OCI-LY1 (cell line): ENCODE measurements around the gene NT5M.

Experiments
- H2AFZ ChIP-seq: fragments of 200-600 bp; sonication (generic), shearing (Covaris generic); 2 replicates; pipeline ENCODE4 v1.6.0; 2014; ENCODE audit warnings: antibody characterized with exemption, mild to moderate bottlenecking, low read length
- H3F3A ChIP-seq: fragments of 200-600 bp; sonication (generic), shearing (Covaris generic); 2 replicates; pipeline ENCODE4 v1.6.0; 2014; ENCODE audit warnings: mild to moderate bottlenecking, antibody characterized with exemption, low read length, moderate library complexity; ENCODE audit not compliant: insufficient read depth
- H3K27ac ChIP-seq: fragments of 200-600 bp; sonication (generic); 2 replicates; pipeline ENCODE4 v1.5.1; 2014; ENCODE audit warnings: low read length, mixed run types, mild to moderate bottlenecking, low read depth; ENCODE audit not compliant: poor library complexity, severe bottlenecking
- H3K27me3 ChIP-seq: fragments of 200-600 bp; sonication (generic); 2 replicates; pipeline ENCODE4 v1.6.0; 2014; ENCODE audit warnings: antibody characterized with exemption, mild to moderate bottlenecking, low read length, moderate library complexity; ENCODE audit not compliant: insufficient read depth
- H3K36me3 ChIP-seq: fragments of 200-600 bp; sonication (generic); 2 replicates; pipeline ENCODE4 v1.6.1; 2014; ENCODE audit warnings: mild to moderate bottlenecking, antibody characterized with exemption, low read length, moderate library complexity, mixed read lengths; ENCODE audit not compliant: insufficient read depth
- H3K4me1 ChIP-seq: fragments of 200-600 bp; sonication (generic); 2 replicates; pipeline ENCODE4 v1.5.1; 2014; ENCODE audit warnings: mild to moderate bottlenecking, low read length, moderate library complexity; ENCODE audit not compliant: insufficient read depth, severe bottlenecking
- H3K4me2 ChIP-seq: fragments of 200-600 bp; sonication (generic), shearing (Covaris generic); 2 replicates; pipeline ENCODE4 v1.6.1; 2014; ENCODE audit warnings: low read length
- H3K4me3 ChIP-seq: fragments of 200-600 bp; sonication (generic); 2 replicates; pipeline ENCODE4 v1.5.1; 2014; ENCODE audit warnings: low read length, low read depth, mild to moderate bottlenecking, mixed read lengths; ENCODE audit not compliant: poor library complexity, severe bottlenecking
- H3K79me2 ChIP-seq: fragments of 200-600 bp; shearing (Covaris generic); 2 replicates; pipeline ENCODE4 v1.6.1; 2016; ENCODE audit warnings: mixed run types, low read length, mixed read lengths; ENCODE audit not compliant: insufficient read depth
- H3K9ac ChIP-seq: fragments of 200-600 bp; sonication (generic), shearing (Covaris generic); 2 replicates; pipeline ENCODE4 v1.6.1; 2014; ENCODE audit warnings: mild to moderate bottlenecking, low read length, mixed read lengths
- H3K9me2 ChIP-seq: fragments of 200-600 bp; sonication (generic), shearing (Covaris generic); 2 replicates; pipeline ENCODE4 v1.6.1; 2014; ENCODE audit warnings: low read depth, mild to moderate bottlenecking, low read length, mixed read lengths
- H3K9me3 ChIP-seq: fragments of 200-600 bp; shearing (Covaris generic); 2 replicates; pipeline ENCODE4 v1.6.1; 2014; ENCODE audit warnings: low read length, mixed read lengths
- H4K20me1 ChIP-seq: fragments of 200-600 bp; sonication (generic), shearing (Covaris generic); 2 replicates; pipeline ENCODE4 v1.6.0; 2016; ENCODE audit warnings: mild to moderate bottlenecking, low read length; ENCODE audit not compliant: insufficient read depth
- EZH2 ChIP-seq: fragments of 200-600 bp; sonication (generic), shearing (Covaris generic); IDR thresholded peaks from 2 replicates; pipeline ENCODE4 v1.8.0; 2017; ENCODE audit warnings: borderline replicate concordance, mixed run types, mild to moderate bottlenecking, antibody characterized with exemption, low read length, moderate library complexity, mixed read lengths
- TF ChIP-seq, protein P1 (sequence below): fragments of 200-600 bp; sonication (generic), shearing (Covaris generic); IDR thresholded peaks from 2 replicates; pipeline ENCODE4 v1.5.1; 2017; ENCODE audit warnings: mild to moderate bottlenecking, antibody characterized with exemption, low read length, moderate library complexity, mixed read lengths

Gene NT5M

DNA sequence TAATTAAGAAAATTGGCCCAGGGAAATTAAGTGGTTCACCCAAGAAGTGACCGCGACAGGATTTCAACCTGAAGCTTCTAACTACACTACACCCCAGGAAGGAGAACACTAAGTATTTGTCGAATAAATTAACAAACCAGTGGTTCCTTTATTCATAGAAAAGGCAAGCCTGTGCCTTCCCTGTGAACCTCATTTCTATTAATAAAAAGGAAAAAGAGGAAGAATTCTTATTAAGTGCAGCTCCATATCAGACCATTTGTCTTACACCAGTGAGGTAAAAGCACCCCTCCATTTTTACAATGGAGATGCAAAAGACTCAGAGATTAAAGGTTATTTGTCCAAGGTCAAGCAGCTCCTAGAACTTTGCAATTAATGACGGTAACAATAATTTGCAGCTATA is 23.9 kb upstream of the NT5M start:
- peaks cover 43% of the 10 kb centered on the region for H3K4me1 ChIP-seq
- H3K9me2 ChIP-seq, result no peaks in the 10 kb centered on the region
- peak overlapping the region; percentile 100 for H3K4me2 ChIP-seq
- H2AFZ ChIP-seq, result no peak overlapping the region
- no peaks in the 10 kb centered on the region; the same call in 1 of the 2 replicates for H4K20me1 ChIP-seq
- no peaks in the 10 kb centered on the region for H3K27me3 ChIP-seq
- peak overlapping the region; percentile 94 for H3K9ac ChIP-seq
- H3K36me3 ChIP-seq, result peaks cover 45% of the 10 kb centered on the region
- peak overlapping the region; percentile 25 for H3K27ac ChIP-seq
- TF ChIP-seq, protein P1, sequence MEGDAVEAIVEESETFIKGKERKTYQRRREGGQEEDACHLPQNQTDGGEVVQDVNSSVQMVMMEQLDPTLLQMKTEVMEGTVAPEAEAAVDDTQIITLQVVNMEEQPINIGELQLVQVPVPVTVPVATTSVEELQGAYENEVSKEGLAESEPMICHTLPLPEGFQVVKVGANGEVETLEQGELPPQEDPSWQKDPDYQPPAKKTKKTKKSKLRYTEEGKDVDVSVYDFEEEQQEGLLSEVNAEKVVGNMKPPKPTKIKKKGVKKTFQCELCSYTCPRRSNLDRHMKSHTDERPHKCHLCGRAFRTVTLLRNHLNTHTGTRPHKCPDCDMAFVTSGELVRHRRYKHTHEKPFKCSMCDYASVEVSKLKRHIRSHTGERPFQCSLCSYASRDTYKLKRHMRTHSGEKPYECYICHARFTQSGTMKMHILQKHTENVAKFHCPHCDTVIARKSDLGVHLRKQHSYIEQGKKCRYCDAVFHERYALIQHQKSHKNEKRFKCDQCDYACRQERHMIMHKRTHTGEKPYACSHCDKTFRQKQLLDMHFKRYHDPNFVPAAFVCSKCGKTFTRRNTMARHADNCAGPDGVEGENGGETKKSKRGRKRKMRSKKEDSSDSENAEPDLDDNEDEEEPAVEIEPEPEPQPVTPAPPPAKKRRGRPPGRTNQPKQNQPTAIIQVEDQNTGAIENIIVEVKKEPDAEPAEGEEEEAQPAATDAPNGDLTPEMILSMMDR, result no peak
- TF ChIP-seq EZH2, result no peak
- H3K9me3 ChIP-seq, result no peaks in the 10 kb centered on the region
- H3K4me3 ChIP-seq, result peak overlapping the region; percentile 86
- H3F3A ChIP-seq, result peaks cover 5% of the 10 kb centered on the region; the same call in 1 of the 2 replicates
- H3K79me2 ChIP-seq, result peaks cover 55% of the 10 kb centered on the region

DNA sequence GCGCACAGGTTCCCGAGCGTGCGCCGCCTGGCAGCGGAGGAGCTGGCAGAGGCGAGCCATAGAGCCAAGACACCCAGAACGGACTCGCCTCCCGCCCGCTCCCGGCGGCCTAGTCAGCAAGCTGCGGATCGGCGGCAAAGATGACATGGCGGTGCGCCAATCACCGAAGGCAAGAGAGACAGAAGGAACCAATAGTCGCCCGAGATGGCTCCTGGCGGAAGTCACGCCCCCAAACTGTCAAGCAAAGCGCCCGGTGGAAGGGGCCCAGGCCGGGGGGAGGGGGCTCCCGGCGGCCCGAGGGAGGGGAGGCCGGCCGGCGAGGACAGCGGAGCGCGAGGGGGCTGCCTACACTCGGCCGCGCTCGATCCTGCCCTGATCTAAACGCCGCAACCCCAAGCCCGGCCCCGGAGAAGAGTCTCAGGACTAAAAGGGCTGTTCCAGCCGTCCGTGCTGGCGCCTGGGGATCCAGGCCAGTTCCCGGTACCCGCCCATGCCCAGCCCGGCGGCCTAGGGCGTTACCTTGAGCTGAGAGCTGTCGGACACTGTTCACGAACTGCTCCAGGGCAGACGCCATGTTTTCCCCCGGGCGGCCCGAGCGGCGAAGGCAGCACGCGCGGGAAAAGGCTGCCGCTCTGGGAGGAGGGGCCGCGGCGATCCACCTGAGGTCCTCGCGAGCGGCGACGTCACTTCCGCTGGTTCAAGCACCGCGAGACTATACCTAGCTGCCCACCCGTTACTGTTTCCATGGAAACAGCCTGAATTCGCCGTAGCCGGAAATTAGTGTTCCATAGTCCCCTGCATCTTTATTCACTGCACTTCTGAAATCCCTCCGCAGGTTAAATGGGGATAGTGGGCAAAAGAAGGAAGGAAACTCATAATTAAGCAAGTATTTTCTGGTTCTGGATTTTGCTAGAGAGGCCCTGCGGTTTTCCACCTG is 22.3 kb upstream of the NT5M start, which contains the start of gene COPS3:
Gene COPS3, minus strand, starts transcription at position 634 of the 937 bp plus-strand sequence. Its CDS starts 60 bp downstream, at position 574.
- peaks cover 47% of the 10 kb centered on the region for H3K79me2 ChIP-seq
- H3K4me1 ChIP-seq, result peaks cover 51% of the 10 kb centered on the region
- peak within 1 kb of the TSS; percentile 100 for H3K4me2 ChIP-seq
- peak within 1 kb of the TSS; percentile 88 for H3K27ac ChIP-seq
- H3K9me3 ChIP-seq, result no peaks in the 10 kb centered on the region
- no peaks in the 10 kb centered on the region for H3K9me2 ChIP-seq
- peaks cover 34% of the 10 kb centered on the region for H3K36me3 ChIP-seq
- peaks cover 5% of the 10 kb centered on the region; the same call in 1 of the 2 replicates for H3F3A ChIP-seq
- no peaks in the 10 kb centered on the region; the same call in 1 of the 2 replicates for H4K20me1 ChIP-seq
- TF ChIP-seq, protein P1, result no peak
- no peak for TF ChIP-seq EZH2
- 0 out of 2 replicates have a peak within 1 kb of the TSS, but pooled peaks have one; percentile 81 for H2AFZ ChIP-seq
- peak within 1 kb of the TSS; percentile 94 for H3K9ac ChIP-seq
- peak within 1 kb of the TSS; percentile 86 for H3K4me3 ChIP-seq
- H3K27me3 ChIP-seq, result no peaks in the 10 kb centered on the region

DNA sequence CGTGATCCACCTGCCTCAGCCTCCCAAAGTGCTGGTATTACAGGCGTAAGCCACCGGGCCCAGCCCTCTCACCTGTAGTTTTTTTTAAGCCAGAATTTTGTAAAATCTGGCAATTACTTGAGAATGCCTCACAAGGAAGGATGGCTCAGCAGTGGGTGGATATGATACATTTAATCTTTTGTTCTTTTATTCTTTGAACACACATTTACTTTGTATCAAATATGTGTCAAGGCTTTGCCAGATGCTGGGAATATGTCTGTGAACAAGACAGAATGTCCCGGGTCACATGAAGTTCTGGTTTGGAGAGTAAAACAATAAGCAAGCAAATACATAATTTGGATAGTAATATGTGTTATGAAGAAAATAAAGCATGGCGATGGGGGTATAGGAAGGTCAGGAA is 17.2 kb upstream of the NT5M start:
- H2AFZ ChIP-seq, result no peak overlapping the region
- H3F3A ChIP-seq, result peaks cover 5% of the 10 kb centered on the region; the same call in 1 of the 2 replicates
- peaks cover 31% of the 10 kb centered on the region for H3K4me1 ChIP-seq
- H3K9ac ChIP-seq, result no peak overlapping the region
- no peaks in the 10 kb centered on the region for H3K36me3 ChIP-seq
- no peak overlapping the region for H3K27ac ChIP-seq
- no peaks in the 10 kb centered on the region for H3K79me2 ChIP-seq
- TF ChIP-seq, protein P1, result no peak
- TF ChIP-seq EZH2, result no peak
- no peaks in the 10 kb centered on the region for H3K9me3 ChIP-seq
- no peaks in the 10 kb centered on the region for H4K20me1 ChIP-seq
- H3K4me3 ChIP-seq, result no peak overlapping the region
- H3K27me3 ChIP-seq, result no peaks in the 10 kb centered on the region
- no peaks in the 10 kb centered on the region for H3K9me2 ChIP-seq
- no peak overlapping the region for H3K4me2 ChIP-seq
